Body of pancreas (tissue), 4 donors: ENCODE results near the gene HHAT. TPM values are rescaled to one million over a fixed set of nuclear protein-coding genes. Genes with fewer than 3 reads are reported as not detected.

Experiments
- ATAC-seq: fragments of 150-250 bp; one replicate; pipeline ENCODE4 v1.9.1; 2016
- DNase-seq, 4 donors: peaks; one replicate each; pipeline ENCODE4 v3.0.0-alpha.2; 2019
- H3K27ac ChIP-seq, 4 donors: fragments of 200-600 bp; sonication (generic); 1 replicate in 3 of 4; 2 replicates in 1 of 4; pipeline versions ENCODE4 v1.5.1 to v1.6.1; 2016 to 2019; ENCODE audit warnings: mild to moderate bottlenecking in 1 of 4, mixed read lengths in 1 of 4, moderate library complexity in 1 of 4
- H3K27me3 ChIP-seq, 2 donors: fragments of 200-600 bp; sonication (generic); one replicate each; pipeline ENCODE4 v1.6.0; 2016; ENCODE audit warnings: mild to moderate bottlenecking in 1 of 2
- H3K36me3 ChIP-seq, 2 donors: fragments of 200-600 bp; sonication (generic); replicated peaks in 1 of 2; 2 replicates each; pipeline ENCODE4 v1.5.1; 2016; ENCODE audit warnings: low read depth in 2 of 2; ENCODE audit not compliant: insufficient read depth in 1 of 2
- H3K4me1 ChIP-seq: fragments of 200-600 bp; sonication (generic); one replicate; pipeline ENCODE4 v1.6.0; 2016
- H3K4me3 ChIP-seq, 2 donors: fragments of 200-600 bp; sonication (generic); 1 replicate in 1 of 2; 2 replicates in 1 of 2; pipeline ENCODE4 v1.5.1; 2016 to 2019
- H3K9me3 ChIP-seq, 3 donors: fragments of 200-600 bp; sonication (generic); 1 replicate in 2 of 3; 2 replicates in 1 of 3; pipeline ENCODE4 v1.5.1; 2016
- CTCF ChIP-seq, 7 experiments: fragments of 450-650 bp in 4 of 7; fragments of 200-600 bp in 3 of 7; sonication (generic) in 3 of 7; IDR thresholded peaks; one replicate each; pipeline ENCODE4 v1.5.1; 2016 to 2019; ENCODE audit warnings: antibody characterized with exemption in 7 of 7
- POLR2A ChIP-seq, 3 donors: fragments of 450-650 bp; IDR thresholded peaks; one replicate each; pipeline ENCODE4 v1.6.1; 2016; ENCODE audit warnings: antibody characterized with exemption in 3 of 3, mild to moderate bottlenecking in 2 of 3
- WGBS, 2 donors: methylation state at CpG; one replicate each; pipeline ENCODE4 v1.1.5; 2017; 5-methylcytosine and 5-hydroxymethylcytosine counted together
- intact Hi-C: fragments of 100-400 bp; cut with DNase I; formaldehyde crosslinking; loops from one replicate; pipeline ENCODE4 v1.15.1; 2023
- total RNA-seq, 2 donors: library from RNA; depleted of rRNA; stranded (reverse); fragments of >200 nt; gene quantifications; one replicate each; pipeline ENCODE4 v1.1.0, GENCODE V29; 2016

The HHAT gene
- total RNA-seq, 2 donors from 2014 or later: 4.4 to 19.4 TPM

GRCh38 chr1:210535761-210536160 lies 207.1 kb downstream of the HHAT start:
- Histone ChIP-seq H3K4me1 (no peaks in the 10 kb centered on the region), H3K36me3 (no peaks in the 10 kb centered on the region), H3K27ac (no peak overlapping the region), H3K4me3 (no peak overlapping the region), H3K27me3 (no peaks in the 10 kb centered on the region), H3K9me3 (no peaks in the 10 kb centered on the region)
- no peak for TF ChIP-seq CTCF (IDR thresholded peaks at IDR 0.05)
- no peak for TF ChIP-seq POLR2A (IDR thresholded peaks at IDR 0.05)
- intact Hi-C loops: no loop called here
- DNase-seq: no peak
- ATAC-seq: no peak
- WGBS, 2 donors: 70 to 81% methylated on average over 4 of the region's 4 CpGs

GRCh38 chr1:210536254-210536961 lies 207.7 kb downstream of the HHAT start:
- 39 to 52% methylated on average over 4 of the region's 4 CpGs for WGBS, 2 donors

GRCh38 chr1:210540288-210540687 lies 211.6 kb downstream of the HHAT start:
- 57 to 84% methylated on average over 3 of the region's 3 CpGs for WGBS, 2 donors
- no peak for DNase-seq
- Histone ChIP-seq H3K27ac (no peak overlapping the region), H3K4me3 (no peak overlapping the region), H3K27me3 (no peaks in the 10 kb centered on the region), H3K36me3 (no peaks in the 10 kb centered on the region), H3K9me3 (no peaks in the 10 kb centered on the region), H3K4me1 (no peaks in the 10 kb centered on the region)
- TF ChIP-seq CTCF (IDR thresholded peaks at IDR 0.05): no peak
- TF ChIP-seq POLR2A (IDR thresholded peaks at IDR 0.05): no peak
- ATAC-seq: no peak
- intact Hi-C loops: no loop called here

More at GRCh38 chr1:210536254-210536961, 207.7 kb downstream of the HHAT start:
- Histone ChIP-seq H3K4me1 (no peaks in the 10 kb centered on the region), H3K27ac (no peak overlapping the region), H3K27me3 (no peaks in the 10 kb centered on the region), H3K4me3 (no peak overlapping the region), H3K9me3 (no peaks in the 10 kb centered on the region), H3K36me3 (no peaks in the 10 kb centered on the region)
- TF ChIP-seq CTCF (IDR thresholded peaks at IDR 0.05) (no peak), POLR2A (IDR thresholded peaks at IDR 0.05) (no peak)
- ATAC-seq (no peak), DNase-seq (no peak)
- intact Hi-C loops: no loop called here

GRCh38 chr1:210541680-210542358 lies 213.1 kb downstream of the HHAT start:
- no peaks in the 10 kb centered on the region for H3K9me3 ChIP-seq
- 66 to 69% methylated on average over 6 of the region's 6 CpGs for WGBS, 2 donors
- H3K36me3 ChIP-seq: no peaks in the 10 kb centered on the region
- intact Hi-C loops: no loop called here
- TF ChIP-seq CTCF (IDR thresholded peaks at IDR 0.05) (no peak), POLR2A (IDR thresholded peaks at IDR 0.05) (no peak)
- H3K4me1 ChIP-seq: no peaks in the 10 kb centered on the region
- no peak overlapping the region for H3K4me3 ChIP-seq
- DNase-seq: no peak
- ATAC-seq: no peak
- H3K27ac ChIP-seq: no peak overlapping the region
- H3K27me3 ChIP-seq: no peaks in the 10 kb centered on the region
